Left forelimb (tissue), 1 donor: ENCODE data around the gene EFNA2.
"Not testable (repeated sequence)": the region's sequence is repeated elsewhere in the genome, so short reads cannot be mapped to it uniquely, and the experiment has no call there.

Experiments
- DNase-seq: peaks from one replicate; pipeline ENCODE4 v3.0.0-alpha.2; 2018; ENCODE audit warnings: low spot score

The EFNA2 gene

GRCh38 chr19:1285737-1286360, at the start of gene EFNA2:
TSS of gene EFNA2 (plus strand) at chr19:1285873. CDS start at chr19:1286169, 296 bp downstream.
- DNase-seq: no peak

- no peak for DNase-seq
Measured at GRCh38 chr19:1236576-1236975, 49.1 kb upstream of the EFNA2 start.

GRCh38 chr19:1237027-1237659, 48.5 kb upstream of the EFNA2 start:
- no peak for DNase-seq

GRCh38 chr19:1237754-1238368, 47.8 kb upstream of the EFNA2 start, which contains the start of gene CBARP:
TSS of gene CBARP (minus strand) at chr19:1238005. CDS start at chr19:1236100, 1,905 bp downstream.
- no peak for DNase-seq

GRCh38 chr19:1238369-1239303, 47.0 kb upstream of the EFNA2 start:
- no peak for DNase-seq

- no peak for DNase-seq
Measured at GRCh38 chr19:1239420-1239795, 46.3 kb upstream of the EFNA2 start.

GRCh38 chr19:1239796-1240737, 45.6 kb upstream of the EFNA2 start:
- DNase-seq: peak; percentile 93

- no peak for DNase-seq
Measured at GRCh38 chr19:1240925-1241324, 44.7 kb upstream of the EFNA2 start.

GRCh38 chr19:1241417-1242095, 44.1 kb upstream of the EFNA2 start, which contains the start of gene ATP5F1D:
TSS of gene ATP5F1D (plus strand) at chr19:1241751. CDS start at chr19:1241851, 100 bp downstream.
- DNase-seq: peak; percentile 92

- DNase-seq: peak; percentile 86
Measured at GRCh38 chr19:1243768-1244692, 41.6 kb upstream of the EFNA2 start.

GRCh38 chr19:1244693-1245451, 40.8 kb upstream of the EFNA2 start:
- no peak for DNase-seq

GRCh38 chr19:1245494-1246264, 40.0 kb upstream of the EFNA2 start:
- no peak for DNase-seq

- not testable (repeated sequence) for DNase-seq
Measured at GRCh38 chr19:1246265-1247087, 39.2 kb upstream of the EFNA2 start.

- DNase-seq: no peak
Measured at GRCh38 chr19:1247748-1248138, 37.9 kb upstream of the EFNA2 start.

GRCh38 chr19:1248139-1248785, 37.4 kb upstream of the EFNA2 start, which contains the start of gene MIDN:
TSS of gene MIDN (plus strand) at chr19:1248583. CDS start at chr19:1250297, 1,714 bp downstream.
- no peak for DNase-seq

GRCh38 chr19:1248786-1249297, 36.8 kb upstream of the EFNA2 start:
- peak; percentile 92 for DNase-seq
